Suprapubic skin (tissue), 4 donors: ENCODE results near the gene TLE7. TPM values are rescaled to one million over a fixed set of nuclear protein-coding genes. Genes with fewer than 3 reads are reported as not detected.

ENCODE experiments used
- DNase-seq, 2 donors: peaks; one replicate each; pipeline ENCODE4 v3.0.0-alpha.2; 2019; ENCODE audit warnings: low spot score in 2 of 2
- H3K27ac ChIP-seq: fragments of 200-600 bp; sonication (generic); one replicate; pipeline ENCODE4 v1.5.1; 2019
- H3K27me3 ChIP-seq: fragments of 200-600 bp; sonication (generic); one replicate; pipeline ENCODE4 v1.5.1; 2019
- H3K36me3 ChIP-seq: fragments of 200-600 bp; sonication (generic); one replicate; pipeline ENCODE4 v1.5.1; 2019
- H3K4me1 ChIP-seq: fragments of 200-600 bp; sonication (generic); one replicate; pipeline ENCODE4 v1.5.1; 2019
- H3K4me3 ChIP-seq: fragments of 200-600 bp; sonication (generic); one replicate; pipeline ENCODE4 v1.5.1; 2019; ENCODE audit warnings: mild to moderate bottlenecking
- H3K9me3 ChIP-seq: fragments of 200-600 bp; sonication (generic); one replicate; pipeline ENCODE4 v1.5.1; 2019
- CTCF ChIP-seq, 2 donors: fragments of 200-600 bp in 1 of 2; fragments of 450-650 bp in 1 of 2; sonication (generic) in 1 of 2; IDR thresholded peaks; one replicate each; pipeline ENCODE4 v1.5.1; 2016 to 2019; ENCODE audit warnings: antibody characterized with exemption in 2 of 2, mild to moderate bottlenecking in 1 of 2, moderate library complexity in 1 of 2
- EP300 ChIP-seq: sonication (generic); formaldehyde crosslinking; IDR thresholded peaks from one replicate; pipeline ENCODE4 v1.6.1; 2017; ENCODE audit warnings: antibody characterized with exemption
- POLR2A ChIP-seq, 2 donors: fragments of 450-650 bp; IDR thresholded peaks; one replicate each; pipeline ENCODE4 v1.6.1; 2017; ENCODE audit warnings: antibody characterized with exemption in 2 of 2, mild to moderate bottlenecking in 2 of 2, moderate library complexity in 2 of 2
- POLR2AphosphoS5 ChIP-seq, 3 donors: sonication (generic); formaldehyde crosslinking; IDR thresholded peaks; one replicate each; pipeline ENCODE4 v1.6.1; 2017; ENCODE audit warnings: antibody characterized with exemption in 3 of 3
- WGBS: methylation state at CpG from one replicate; pipeline ENCODE4 v1.1.5; 2018; 5-methylcytosine and 5-hydroxymethylcytosine counted together
- total RNA-seq, 4 donors: library from RNA; depleted of rRNA; stranded (reverse); fragments of >200 nt; gene quantifications; one replicate each; pipeline ENCODE4 v1.1.0, GENCODE V29; 2016

TLE7 gene
- total RNA-seq, 4 donors from 2014 or later = not detected

- Histone ChIP-seq H3K27ac (no peak overlapping the region), H3K27me3 (peaks cover 40% of the 10 kb centered on the region), H3K9me3 (no peaks in the 10 kb centered on the region), H3K36me3 (no peaks in the 10 kb centered on the region), H3K4me1 (no peaks in the 10 kb centered on the region), H3K4me3 (peak overlapping the region; percentile 7)
- WGBS = 8% methylated on average over 17 of the region's 18 CpGs
- TF ChIP-seq EP300 (no peak), POLR2A (IDR thresholded peaks at IDR 0.05) (no peak), POLR2AphosphoS5 (IDR thresholded peaks at IDR 0.05) (no peak), CTCF (IDR thresholded peaks at IDR 0.05) (no peak)
- DNase-seq = peak in 1 of 2 donors; percentile 65
These were observed 16.1 kb downstream of the TLE7 start for GRCh38 chr16:71425746-71426068.

GRCh38 chr16:71424626-71425025 is 17.2 kb downstream of the TLE7 start:
- Histone ChIP-seq H3K36me3 (no peaks in the 10 kb centered on the region), H3K9me3 (no peaks in the 10 kb centered on the region), H3K27ac (no peak overlapping the region), H3K27me3 (peaks cover 40% of the 10 kb centered on the region), H3K4me1 (no peaks in the 10 kb centered on the region), H3K4me3 (no peak overlapping the region)
- 66% methylated on average over 6 of the region's 6 CpGs for WGBS
- DNase-seq = peak in 1 of 2 donors; percentile 63
- TF ChIP-seq POLR2AphosphoS5 (IDR thresholded peaks at IDR 0.05) (no peak), CTCF (IDR thresholded peaks at IDR 0.05) (no peak), EP300 (no peak), POLR2A (IDR thresholded peaks at IDR 0.05) (no peak)

- Histone ChIP-seq H3K27ac (no peak overlapping the region), H3K4me1 (no peaks in the 10 kb centered on the region), H3K4me3 (no peak overlapping the region), H3K27me3 (peaks cover 40% of the 10 kb centered on the region), H3K36me3 (no peaks in the 10 kb centered on the region), H3K9me3 (no peaks in the 10 kb centered on the region)
- TF ChIP-seq POLR2AphosphoS5 (IDR thresholded peaks at IDR 0.05) = no peak
- TF ChIP-seq CTCF (IDR thresholded peaks at IDR 0.05) = no peak
- no peak for TF ChIP-seq POLR2A (IDR thresholded peaks at IDR 0.05)
- TF ChIP-seq EP300 = no peak
- no peak for DNase-seq
- 74% methylated on average over 7 of the region's 7 CpGs for WGBS
These were observed 18.0 kb downstream of the TLE7 start for GRCh38 chr16:71423865-71424264.

- DNase-seq = no peak
- WGBS = 79% methylated on average over 2 of the region's 2 CpGs
- Histone ChIP-seq H3K27ac (no peak overlapping the region), H3K4me1 (no peaks in the 10 kb centered on the region), H3K9me3 (no peaks in the 10 kb centered on the region), H3K4me3 (no peak overlapping the region), H3K36me3 (no peaks in the 10 kb centered on the region), H3K27me3 (peaks cover 41% of the 10 kb centered on the region)
- TF ChIP-seq POLR2AphosphoS5 (IDR thresholded peaks at IDR 0.05) (no peak), POLR2A (IDR thresholded peaks at IDR 0.05) (no peak), CTCF (IDR thresholded peaks at IDR 0.05) (no peak), EP300 (no peak)
These were observed 18.8 kb downstream of the TLE7 start for GRCh38 chr16:71423016-71423415.

GRCh38 chr16:71421911-71422310 is 19.9 kb downstream of the TLE7 start:
- Histone ChIP-seq H3K4me1 (no peaks in the 10 kb centered on the region), H3K9me3 (no peaks in the 10 kb centered on the region), H3K27me3 (peaks cover 47% of the 10 kb centered on the region), H3K4me3 (no peak overlapping the region), H3K27ac (no peak overlapping the region), H3K36me3 (no peaks in the 10 kb centered on the region)
- WGBS = 59% methylated on average over 4 of the region's 4 CpGs
- TF ChIP-seq CTCF (IDR thresholded peaks at IDR 0.05) (peak in 1 of 2 donors; percentile 14), POLR2AphosphoS5 (IDR thresholded peaks at IDR 0.05) (no peak)
- no peak for DNase-seq
